Measurements from ENCODE around the gene TANGO6.

Gene TANGO6

GRCh38 chr16:68860978-68861892 lies 17.9 kb downstream of the TANGO6 start:
- DNase-seq (ENCODE audit: low read depth in 4 of 4, low spot score in 1 of 4): no peak

- DNase-seq (ENCODE audit: low read depth in 4 of 4, low spot score in 1 of 4): no peak
Observed at GRCh38 chr16:68866933-68867332, 23.6 kb downstream of the TANGO6 start.

GRCh38 chr16:68869492-68870088 lies 26.3 kb downstream of the TANGO6 start:
- DNase-seq (ENCODE audit: low read depth in 4 of 4, low spot score in 1 of 4): no peak

GRCh38 chr16:68873635-68874471 lies 30.5 kb downstream of the TANGO6 start:
- DNase-seq (ENCODE audit: low read depth in 4 of 4, low spot score in 1 of 4): no peak

GRCh38 chr16:68875871-68876270 lies 32.5 kb downstream of the TANGO6 start:
- no peak for DNase-seq (ENCODE audit: low read depth in 4 of 4, low spot score in 1 of 4)

DNA sequence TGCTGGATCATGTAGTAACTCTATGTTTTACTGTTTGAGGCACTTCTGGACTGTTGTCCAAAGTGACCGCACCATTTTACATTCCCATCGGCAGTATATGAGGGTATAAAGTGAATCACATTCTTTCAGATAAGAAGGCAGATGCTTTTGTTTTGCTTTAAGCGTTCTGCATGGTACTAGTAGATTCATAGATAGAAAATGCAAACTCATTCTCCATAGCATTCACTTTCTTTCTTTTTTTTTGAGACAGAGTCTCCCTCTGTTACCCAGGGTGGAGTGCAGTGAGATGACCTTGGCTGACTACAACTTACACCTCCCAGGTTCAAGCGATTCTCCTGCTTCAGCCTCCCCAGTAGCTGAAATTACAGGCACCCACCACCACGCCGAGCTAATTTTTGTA lies 40.4 kb downstream of the TANGO6 start:
- no peak for DNase-seq (ENCODE audit: low read depth in 4 of 4, low spot score in 1 of 4)

GRCh38 chr16:68884401-68884800 lies 41.1 kb downstream of the TANGO6 start:
- no peak for DNase-seq (ENCODE audit: low read depth in 4 of 4, low spot score in 1 of 4)

GRCh38 chr16:68884861-68885720 lies 41.8 kb downstream of the TANGO6 start:
- no peak for DNase-seq (ENCODE audit: low read depth in 4 of 4, low spot score in 1 of 4)

DNA sequence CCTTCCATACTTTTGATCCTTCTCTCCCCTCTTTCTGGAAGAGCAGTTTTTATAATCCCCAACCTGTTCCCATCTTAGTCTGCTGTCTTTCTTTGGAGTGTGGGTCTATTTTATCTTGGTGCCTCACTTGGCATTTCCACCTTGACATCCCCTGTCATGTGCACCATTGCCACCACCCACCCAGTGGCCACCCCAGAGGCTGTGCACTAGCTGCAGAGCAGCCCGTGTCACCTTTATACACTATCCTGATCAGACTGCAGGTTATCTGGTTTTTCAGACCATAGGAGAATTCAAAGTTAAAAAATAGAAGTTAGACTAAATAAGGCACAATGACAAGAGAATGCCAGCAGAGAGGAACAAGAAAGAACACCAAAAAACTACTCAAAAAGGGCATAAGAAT lies 43.8 kb downstream of the TANGO6 start:
- no peak for DNase-seq (ENCODE audit: low read depth in 4 of 4, low spot score in 1 of 4)

DNA sequence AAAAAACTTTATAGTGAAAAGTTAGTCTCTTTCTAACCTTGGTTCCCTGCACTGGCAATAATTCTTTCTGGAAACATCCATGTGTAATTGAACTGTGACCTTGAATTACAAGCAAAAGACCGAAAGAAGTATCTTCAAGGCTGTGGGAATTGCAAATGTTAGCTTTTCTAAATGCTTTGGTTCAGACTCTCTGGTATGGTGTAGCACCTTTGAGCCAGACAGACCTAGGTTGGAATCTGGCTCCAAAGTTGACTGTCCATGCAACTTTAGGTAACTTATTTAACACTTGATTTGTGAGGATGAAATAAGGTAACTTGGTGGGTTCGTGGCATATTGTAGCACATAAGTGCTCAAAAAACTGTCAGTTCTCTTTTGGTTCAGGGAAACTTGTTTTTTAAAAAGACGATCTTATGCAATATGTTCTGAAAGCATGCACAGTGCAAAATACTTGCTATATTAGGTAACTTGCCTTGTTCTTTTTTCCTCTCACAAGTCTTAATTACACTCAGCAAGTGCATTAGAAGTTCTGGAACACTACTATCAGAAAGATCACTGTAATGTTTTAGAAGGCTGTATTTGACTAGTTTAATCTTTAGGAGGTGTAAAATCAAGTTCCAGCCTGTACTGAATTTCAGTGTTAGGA lies 46.3 kb downstream of the TANGO6 start:
- DNase-seq (ENCODE audit: low read depth in 4 of 4, low spot score in 1 of 4): no peak

- DNase-seq (ENCODE audit: low read depth in 4 of 4, low spot score in 1 of 4): no peak
Observed at GRCh38 chr16:68892214-68892613, 48.9 kb downstream of the TANGO6 start.

DNA sequence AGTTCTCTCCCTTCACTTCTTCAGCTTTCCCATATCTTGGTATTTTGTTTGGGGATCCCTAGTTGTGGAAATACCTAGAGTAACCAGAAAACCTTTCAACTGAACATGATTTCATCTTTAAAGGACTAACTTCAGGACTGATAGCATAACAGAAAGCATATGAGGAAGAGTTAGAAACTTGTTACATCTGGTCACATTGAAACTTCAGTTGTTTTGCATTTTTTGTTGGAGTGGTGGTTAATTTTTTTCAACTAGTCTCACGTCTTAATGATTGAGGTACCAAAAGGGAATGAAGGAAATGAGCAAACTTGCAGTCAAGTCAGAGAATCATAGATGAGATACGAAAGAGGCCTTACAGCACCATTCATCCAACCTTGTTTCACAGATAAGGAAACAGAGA lies 49.6 kb downstream of the TANGO6 start:
- no peak for DNase-seq (ENCODE audit: low read depth in 4 of 4, low spot score in 1 of 4)

DNA sequence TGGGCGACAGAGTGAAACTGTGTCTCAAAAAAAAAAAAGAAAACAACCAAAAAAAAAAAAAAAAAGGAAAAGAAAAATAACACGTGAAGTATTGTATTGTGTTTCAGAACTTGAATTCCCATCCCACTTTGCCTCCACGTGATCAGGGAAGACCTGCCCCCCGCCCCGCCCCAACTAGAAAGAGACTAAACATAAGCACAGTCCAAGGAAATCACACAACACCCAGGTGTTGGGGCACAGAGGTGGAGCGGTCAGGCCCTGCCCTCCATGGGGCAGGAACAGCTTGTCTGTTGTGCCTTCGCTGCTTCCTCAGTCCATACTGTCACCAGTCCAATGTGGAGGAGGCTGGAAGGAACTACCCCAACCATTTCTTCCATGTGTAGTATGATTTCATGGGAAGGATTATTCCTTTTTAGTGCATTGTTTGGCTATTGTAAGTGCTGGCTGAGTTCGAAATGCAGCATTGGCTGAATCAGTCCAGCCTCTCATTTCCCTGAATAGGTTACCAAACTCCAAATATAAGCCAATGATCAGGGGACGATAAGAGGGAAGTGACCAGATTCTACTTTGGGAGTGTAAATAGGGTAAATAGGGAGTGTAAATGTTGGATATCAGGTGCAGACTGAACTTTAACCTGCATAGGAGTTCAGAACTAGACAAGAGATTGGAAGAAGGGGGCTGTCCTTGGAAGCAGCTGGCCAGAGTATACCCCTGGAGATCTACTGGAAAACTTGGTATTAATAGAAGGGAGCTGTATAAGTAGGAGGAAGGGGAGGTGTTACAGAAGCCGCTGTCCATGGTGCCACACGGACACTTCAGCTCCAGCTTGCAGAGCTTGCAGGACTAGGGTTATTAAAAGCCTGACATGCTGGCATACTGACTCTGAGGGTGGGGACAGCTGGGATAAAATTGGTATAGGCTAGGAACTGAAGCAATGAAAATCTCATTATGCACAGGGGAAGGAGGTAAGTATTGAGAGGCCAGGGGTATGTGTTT lies 50.7 kb downstream of the TANGO6 start:
- DNase-seq (ENCODE audit: low read depth in 4 of 4, low spot score in 1 of 4): no peak

GRCh38 chr16:68894714-68895113 lies 51.4 kb downstream of the TANGO6 start:
- DNase-seq (ENCODE audit: low read depth in 4 of 4, low spot score in 1 of 4): no peak

GRCh38 chr16:68898026-68898425 lies 54.7 kb downstream of the TANGO6 start:
- DNase-seq (ENCODE audit: low read depth in 4 of 4, low spot score in 1 of 4): no peak

- no peak for DNase-seq (ENCODE audit: low read depth in 4 of 4, low spot score in 1 of 4)
Observed at GRCh38 chr16:68900009-68900408, 56.7 kb downstream of the TANGO6 start.

DNA sequence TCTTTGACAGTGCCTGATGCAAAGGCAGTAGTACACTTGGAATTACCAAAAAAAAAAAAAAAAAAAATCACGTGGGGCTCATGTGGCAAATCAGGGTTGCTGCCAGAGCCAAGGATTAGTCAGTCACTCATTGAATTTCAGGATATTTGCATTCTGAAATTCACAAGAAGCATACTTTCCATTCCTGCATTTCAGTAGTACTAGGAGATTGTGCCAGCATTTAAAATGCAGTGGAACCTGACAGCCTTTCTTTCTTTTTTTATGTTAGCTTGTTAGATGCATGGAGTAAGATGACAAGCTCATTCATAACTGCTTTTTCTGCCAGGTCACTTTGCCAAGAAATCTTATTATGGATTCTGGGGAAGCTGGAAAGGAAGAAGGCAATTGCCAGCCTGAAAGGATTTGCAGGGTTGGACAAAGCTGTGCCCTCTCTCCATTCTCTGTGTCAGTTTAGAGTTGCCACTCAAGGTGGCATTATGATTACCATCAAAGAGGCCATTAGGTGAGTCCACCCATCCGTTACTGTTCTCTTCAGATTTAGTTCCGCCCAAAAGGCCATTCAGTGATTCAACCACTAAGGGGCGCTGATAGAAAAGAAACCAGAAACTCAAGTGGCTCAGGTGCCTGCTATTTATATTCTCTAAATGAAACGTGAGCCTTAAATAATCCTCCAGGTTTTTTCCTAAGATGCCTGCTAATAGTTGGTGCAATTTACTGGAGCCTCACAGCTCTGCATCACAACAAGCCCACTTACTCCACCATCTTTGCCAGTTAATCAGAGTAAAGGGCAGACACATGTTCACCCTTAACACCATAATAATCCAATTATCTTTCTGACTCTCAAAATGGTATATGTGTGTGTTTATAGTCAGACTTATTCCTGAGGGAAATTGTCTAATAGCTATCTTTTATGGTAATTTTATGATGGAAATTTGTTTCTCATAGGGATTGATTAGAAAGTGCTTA lies 59.0 kb downstream of the TANGO6 start:
- no peak for DNase-seq (ENCODE audit: low read depth in 4 of 4, low spot score in 1 of 4)

- DNase-seq (ENCODE audit: low read depth in 4 of 4, low spot score in 1 of 4): no peak
Observed at GRCh38 chr16:68902969-68903345, 59.6 kb downstream of the TANGO6 start.
